Glomerular endothelial cell (primary cell): ENCODE data around the gene CDY2A. TPM values are rescaled to one million over a fixed set of nuclear protein-coding genes. Genes with fewer than 3 reads are reported as not detected.
"Not testable (repeated sequence)": the region's sequence is repeated elsewhere in the genome, so short reads cannot be mapped to it uniquely, and the experiment has no call there.

Experiments used
- DNase-seq: peaks from one replicate; pipeline ENCODE4 v3.0.0-alpha.2; 2011; ENCODE audit warnings: low read depth, low spot score; ENCODE audit errors: extremely low read depth
- total RNA-seq: library from RNA; depleted of rRNA; stranded (reverse); fragments of >200 nt; gene quantifications from 2 replicates; pipeline ENCODE4 v1.2.3, GENCODE V29; 2015

The CDY2A gene, protein sequence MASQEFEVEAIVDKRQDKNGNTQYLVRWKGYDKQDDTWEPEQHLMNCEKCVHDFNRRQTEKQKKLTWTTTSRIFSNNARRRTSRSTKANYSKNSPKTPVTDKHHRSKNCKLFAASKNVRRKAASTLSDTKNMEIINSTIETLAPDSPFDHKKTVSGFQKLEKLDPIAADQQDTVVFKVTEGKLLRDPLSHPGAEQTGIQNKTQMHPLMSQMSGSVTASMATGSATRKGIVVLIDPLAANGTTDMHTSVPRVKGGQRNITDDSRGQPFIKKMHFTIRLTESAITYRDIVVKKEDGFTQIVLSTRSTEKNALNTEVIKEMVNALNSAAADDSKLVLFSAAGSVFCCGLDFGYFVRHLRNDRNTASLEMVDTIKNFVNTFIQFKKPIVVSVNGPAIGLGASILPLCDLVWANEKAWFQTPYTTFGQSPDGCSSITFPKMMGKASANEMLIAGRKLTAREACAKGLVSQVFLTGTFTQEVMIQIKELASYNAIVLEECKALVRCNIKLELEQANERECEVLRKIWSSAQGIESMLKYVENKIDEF
- not detected in 2 replicates for total RNA-seq

- not testable (repeated sequence) for DNase-seq
Observed at GRCh38 chrY:18025487-18025886, at the start of gene CDY2A. Gene CDY2A, plus strand, starts transcription at chrY:18025787. Its CDS starts 328 bp downstream, at chrY:18026115.

DNA sequence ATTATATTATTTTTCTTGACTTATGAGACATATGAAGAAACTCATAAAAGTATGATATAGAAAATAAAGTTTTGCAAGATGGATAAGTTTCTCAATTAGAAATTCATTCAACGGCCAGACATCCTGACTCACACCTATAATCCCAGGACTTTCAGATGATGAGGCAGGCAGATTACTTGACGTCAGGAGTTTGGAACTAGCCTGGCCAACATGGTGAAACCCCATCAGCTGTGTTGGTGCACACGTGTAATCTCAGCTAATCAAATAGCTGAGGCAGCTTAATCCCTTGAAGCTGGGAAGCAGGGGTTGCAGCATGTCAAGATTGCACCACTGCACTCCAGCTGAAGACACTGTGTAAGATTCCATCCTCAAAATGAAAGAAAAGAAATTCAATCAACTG lies 28.0 kb upstream of the CDY2A start:
- not testable (repeated sequence) for DNase-seq

- not testable (repeated sequence) for DNase-seq
Observed at GRCh38 chrY:17998266-17998665, 27.3 kb upstream of the CDY2A start.

DNA sequence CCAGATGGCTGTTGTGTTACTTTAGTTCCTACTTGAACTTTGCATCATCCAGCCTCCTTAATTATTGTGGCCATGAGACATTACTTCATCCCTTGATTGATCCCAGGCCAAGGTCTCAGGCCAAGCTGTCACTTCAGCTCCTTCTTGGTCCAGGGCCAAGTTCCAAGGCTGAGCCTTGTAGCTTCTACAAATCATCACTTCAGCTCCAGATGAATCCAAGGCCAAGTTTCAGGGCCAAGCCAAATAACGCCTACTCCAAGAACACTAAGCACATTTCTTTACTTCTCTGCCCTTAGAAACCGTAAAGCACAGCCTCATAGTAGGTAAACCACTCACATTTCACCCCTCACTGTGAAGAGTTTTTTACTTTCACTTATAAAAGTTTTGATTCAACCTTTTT lies 1.7 kb upstream of the CDY2A start:
- not testable (repeated sequence) for DNase-seq

- DNase-seq = not testable (repeated sequence)
Observed at GRCh38 chrY:18028845-18029244, 3.3 kb downstream of the CDY2A start.

GRCh38 chrY:18030178-18030577 lies 4.6 kb downstream of the CDY2A start:
- DNase-seq = not testable (repeated sequence)

- not testable (repeated sequence) for DNase-seq
Observed at GRCh38 chrY:18034100-18034814, 8.7 kb downstream of the CDY2A start.

DNA sequence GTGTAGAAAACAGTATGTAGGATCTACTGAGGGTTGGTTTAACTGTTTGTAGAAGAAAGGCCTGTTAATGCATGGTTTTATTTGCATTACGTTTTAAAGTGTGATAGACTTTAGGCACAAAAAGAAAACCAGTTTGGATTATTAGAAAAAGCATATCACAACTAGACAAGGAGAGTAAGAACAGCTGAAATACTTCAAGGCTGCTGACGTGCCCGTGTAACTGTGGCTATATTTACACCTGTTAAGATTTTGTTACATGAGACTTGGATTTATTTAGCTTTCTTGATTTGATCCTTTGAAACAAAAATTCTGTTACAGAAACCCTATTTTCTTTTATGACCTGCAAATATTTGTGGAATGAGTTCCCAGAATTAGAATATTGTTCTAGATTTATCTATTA lies 9.3 kb downstream of the CDY2A start:
- not testable (repeated sequence) for DNase-seq

DNA sequence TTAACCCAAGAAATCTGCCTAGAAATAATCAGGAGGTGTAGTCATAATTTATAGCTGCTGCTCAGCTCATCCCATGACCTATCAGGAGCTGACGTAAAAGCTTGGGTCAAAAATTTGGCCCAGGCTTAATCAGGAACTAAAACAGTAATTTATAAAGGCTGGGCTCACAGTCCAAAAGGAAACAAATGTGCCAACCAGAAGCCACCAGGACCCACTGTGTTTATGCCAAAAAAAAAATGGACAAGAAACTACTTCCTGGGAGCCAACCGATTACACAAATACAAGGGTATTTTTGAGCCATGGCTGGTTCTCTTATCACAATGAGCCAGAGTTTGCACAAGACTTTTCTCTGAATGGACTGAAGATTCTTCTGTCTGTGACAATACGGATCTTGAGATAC lies 19.4 kb downstream of the CDY2A start:
- not testable (repeated sequence) for DNase-seq

- not testable (repeated sequence) for DNase-seq
Observed at GRCh38 chrY:18048149-18049040, 22.8 kb downstream of the CDY2A start.

DNA sequence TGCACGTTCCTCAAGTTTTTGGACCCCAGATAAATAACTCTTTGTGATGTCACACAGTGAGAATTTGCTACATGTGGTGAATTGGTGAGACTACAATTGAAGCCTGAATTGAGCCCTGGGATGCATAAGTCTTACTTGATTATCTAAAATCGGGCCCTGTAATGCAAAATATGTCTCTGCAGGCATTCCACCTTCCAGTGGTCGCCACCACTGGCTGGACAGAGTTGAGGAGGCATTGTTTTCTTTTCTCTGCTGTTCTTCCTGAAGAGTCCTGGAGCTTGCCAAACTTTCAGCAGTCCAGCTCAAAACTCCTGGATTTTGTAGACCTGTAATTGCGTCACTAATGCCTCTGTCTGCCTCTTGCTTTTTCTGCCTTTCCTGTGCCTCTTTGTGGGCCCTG lies 23.5 kb downstream of the CDY2A start:
- DNase-seq = not testable (repeated sequence)

- not testable (repeated sequence) for DNase-seq
Observed at GRCh38 chrY:18056473-18056872, 30.9 kb downstream of the CDY2A start.

DNA sequence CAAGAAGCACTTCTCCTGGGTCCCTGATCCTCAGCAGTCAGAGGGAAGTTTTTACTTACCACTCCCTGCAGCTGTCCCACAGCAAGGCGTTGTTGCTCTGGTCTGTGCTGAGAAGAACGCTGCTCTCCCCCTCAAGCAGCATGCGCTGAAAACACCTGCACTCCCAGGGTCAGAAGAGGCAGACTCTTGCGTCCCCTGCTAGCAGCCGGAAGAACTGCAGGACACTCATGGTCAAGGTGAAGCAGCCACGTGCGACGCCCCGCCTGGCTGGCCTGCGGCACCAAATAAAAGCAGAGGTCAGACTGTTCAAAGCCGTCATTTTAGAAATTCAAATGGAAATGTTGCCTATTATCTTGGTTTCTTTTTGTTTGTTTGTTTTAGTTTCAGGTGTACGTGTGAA lies 47.9 kb downstream of the CDY2A start:
- DNase-seq = not testable (repeated sequence)

Other genes with a start within 250 kb of the CDY2A start
- not detected in 2 replicates for gene CDY2B, start 145.6 kb upstream of the CDY2A start, total RNA-seq